ENCODE data around the gene LIPA.
"Not testable (repeated sequence)": the region's sequence is repeated elsewhere in the genome, so short reads cannot be mapped to it uniquely, and the experiment has no call there.

LIPA gene

GRCh38 chr10:89201345-89202032 is 50.1 kb downstream of the LIPA start:
- no peaks in the 10 kb centered on the region for H3K36me3 ChIP-seq (ENCODE audit: insufficient read depth, low read length)
- H4K20me1 ChIP-seq (ENCODE audit: insufficient read depth, low read length, poor library complexity, severe bottlenecking): no peaks in the 10 kb centered on the region
- no peaks in the 10 kb centered on the region for H3F3A ChIP-seq (ENCODE audit: low read depth)
- H3K27me3 ChIP-seq (ENCODE audit: insufficient read depth, low read length, poor library complexity, severe bottlenecking): no peaks in the 10 kb centered on the region
- H3K9ac ChIP-seq (ENCODE audit: low read depth, low read length, poor library complexity, severe bottlenecking): no peak overlapping the region
- H3K9me2 ChIP-seq (replicated peaks; ENCODE audit: low read depth, low read length): no peaks in the 10 kb centered on the region
- H3K79me2 ChIP-seq (ENCODE audit: insufficient read depth, low read length): no peaks in the 10 kb centered on the region
- H3K4me3 ChIP-seq (ENCODE audit: low read length, poor library complexity, severe bottlenecking): no peak overlapping the region
- no peak overlapping the region for H3K4me2 ChIP-seq (ENCODE audit: low read depth, low read length, poor library complexity, severe bottlenecking)
- H3K4me1 ChIP-seq (ENCODE audit: insufficient read depth, low read length, poor library complexity, severe bottlenecking): peaks cover 2% of the 10 kb centered on the region
- no peak overlapping the region for H2AFZ ChIP-seq (ENCODE audit: low read length)
- TF ChIP-seq, protein P1, sequence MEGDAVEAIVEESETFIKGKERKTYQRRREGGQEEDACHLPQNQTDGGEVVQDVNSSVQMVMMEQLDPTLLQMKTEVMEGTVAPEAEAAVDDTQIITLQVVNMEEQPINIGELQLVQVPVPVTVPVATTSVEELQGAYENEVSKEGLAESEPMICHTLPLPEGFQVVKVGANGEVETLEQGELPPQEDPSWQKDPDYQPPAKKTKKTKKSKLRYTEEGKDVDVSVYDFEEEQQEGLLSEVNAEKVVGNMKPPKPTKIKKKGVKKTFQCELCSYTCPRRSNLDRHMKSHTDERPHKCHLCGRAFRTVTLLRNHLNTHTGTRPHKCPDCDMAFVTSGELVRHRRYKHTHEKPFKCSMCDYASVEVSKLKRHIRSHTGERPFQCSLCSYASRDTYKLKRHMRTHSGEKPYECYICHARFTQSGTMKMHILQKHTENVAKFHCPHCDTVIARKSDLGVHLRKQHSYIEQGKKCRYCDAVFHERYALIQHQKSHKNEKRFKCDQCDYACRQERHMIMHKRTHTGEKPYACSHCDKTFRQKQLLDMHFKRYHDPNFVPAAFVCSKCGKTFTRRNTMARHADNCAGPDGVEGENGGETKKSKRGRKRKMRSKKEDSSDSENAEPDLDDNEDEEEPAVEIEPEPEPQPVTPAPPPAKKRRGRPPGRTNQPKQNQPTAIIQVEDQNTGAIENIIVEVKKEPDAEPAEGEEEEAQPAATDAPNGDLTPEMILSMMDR (conservative IDR thresholded peaks at IDR 0.05; ENCODE audit: low read length): no peak
- TF ChIP-seq EZH2phosphoT487 (IDR thresholded peaks at IDR 0.05; ENCODE audit: borderline replicate concordance): no peak
- no peaks in the 10 kb centered on the region for H3K9me3 ChIP-seq (ENCODE audit: insufficient read depth, low read depth, low read length)

GRCh38 chr10:89197473-89197872 is 54.1 kb downstream of the LIPA start:
- Histone ChIP-seq H3K9me3 (ENCODE audit: insufficient read depth, low read depth, low read length) (no peaks in the 10 kb centered on the region), H3F3A (ENCODE audit: low read depth) (no peaks in the 10 kb centered on the region), H3K36me3 (ENCODE audit: insufficient read depth, low read length) (no peaks in the 10 kb centered on the region), H3K79me2 (ENCODE audit: insufficient read depth, low read length) (no peaks in the 10 kb centered on the region), H3K4me1 (ENCODE audit: insufficient read depth, low read length, poor library complexity, severe bottlenecking) (no peaks in the 10 kb centered on the region), H3K4me3 (ENCODE audit: low read length, poor library complexity, severe bottlenecking) (no peak overlapping the region), H2AFZ (ENCODE audit: low read length) (no peak overlapping the region), H3K9ac (ENCODE audit: low read depth, low read length, poor library complexity, severe bottlenecking) (no peak overlapping the region), H3K27me3 (ENCODE audit: insufficient read depth, low read length, poor library complexity, severe bottlenecking) (no peaks in the 10 kb centered on the region), H3K9me2 (replicated peaks; ENCODE audit: low read depth, low read length) (no peaks in the 10 kb centered on the region), H4K20me1 (ENCODE audit: insufficient read depth, low read length, poor library complexity, severe bottlenecking) (no peaks in the 10 kb centered on the region), H3K4me2 (ENCODE audit: low read depth, low read length, poor library complexity, severe bottlenecking) (no peak overlapping the region)
- TF ChIP-seq EZH2phosphoT487 (IDR thresholded peaks at IDR 0.05; ENCODE audit: borderline replicate concordance): no peak

DNA sequence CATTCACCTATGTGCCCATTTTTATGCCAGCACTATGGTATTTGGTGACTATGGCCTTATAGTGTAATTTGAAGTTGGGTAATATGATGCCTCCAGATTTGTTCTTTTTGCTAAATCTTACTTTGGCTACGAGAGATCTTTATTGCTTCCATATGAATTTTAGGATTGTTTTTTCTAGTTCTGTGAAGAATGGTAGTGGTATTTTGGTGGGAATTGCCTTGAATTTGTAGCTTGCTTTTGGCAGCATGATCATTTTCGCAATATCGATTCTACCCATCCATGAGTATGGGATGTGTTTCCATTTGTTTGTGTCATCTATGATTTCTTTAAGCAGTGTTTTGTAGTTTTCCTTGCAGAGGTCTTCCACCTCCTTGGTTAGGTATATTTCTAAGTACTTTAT is 60.3 kb downstream of the LIPA start:
- H3K36me3 ChIP-seq (ENCODE audit: insufficient read depth, low read length); H3K79me2 ChIP-seq (ENCODE audit: insufficient read depth, low read length); H3K4me3 ChIP-seq (ENCODE audit: low read length, poor library complexity, severe bottlenecking); H2AFZ ChIP-seq (ENCODE audit: low read length); H3K9me3 ChIP-seq (ENCODE audit: insufficient read depth, low read depth, low read length); H3K4me1 ChIP-seq (ENCODE audit: insufficient read depth, low read length, poor library complexity, severe bottlenecking); H3K4me2 ChIP-seq (ENCODE audit: low read depth, low read length, poor library complexity, severe bottlenecking); H3K27me3 ChIP-seq (ENCODE audit: insufficient read depth, low read length, poor library complexity, severe bottlenecking); H4K20me1 ChIP-seq (ENCODE audit: insufficient read depth, low read length, poor library complexity, severe bottlenecking); H3F3A ChIP-seq (ENCODE audit: low read depth); H3K9me2 ChIP-seq (replicated peaks; ENCODE audit: low read depth, low read length); H3K9ac ChIP-seq (ENCODE audit: low read depth, low read length, poor library complexity, severe bottlenecking): not testable (repeated sequence)

- no peaks in the 10 kb centered on the region for H3K9me2 ChIP-seq (replicated peaks; ENCODE audit: low read depth, low read length)
- H3K36me3 ChIP-seq (ENCODE audit: insufficient read depth, low read length): no peaks in the 10 kb centered on the region
- no peaks in the 10 kb centered on the region for H3K9me3 ChIP-seq (ENCODE audit: insufficient read depth, low read depth, low read length)
- H3K9ac ChIP-seq (ENCODE audit: low read depth, low read length, poor library complexity, severe bottlenecking): no peak overlapping the region
- no peaks in the 10 kb centered on the region for H3K79me2 ChIP-seq (ENCODE audit: insufficient read depth, low read length)
- no peaks in the 10 kb centered on the region for H3F3A ChIP-seq (ENCODE audit: low read depth)
- H3K4me1 ChIP-seq (ENCODE audit: insufficient read depth, low read length, poor library complexity, severe bottlenecking): no peaks in the 10 kb centered on the region
- H4K20me1 ChIP-seq (ENCODE audit: insufficient read depth, low read length, poor library complexity, severe bottlenecking): no peaks in the 10 kb centered on the region
- TF ChIP-seq, protein P1 (conservative IDR thresholded peaks at IDR 0.05; ENCODE audit: low read length): no peak
- no peak for TF ChIP-seq EZH2phosphoT487 (IDR thresholded peaks at IDR 0.05; ENCODE audit: borderline replicate concordance)
- H3K4me3 ChIP-seq (ENCODE audit: low read length, poor library complexity, severe bottlenecking): no peak overlapping the region
- H3K4me2 ChIP-seq (ENCODE audit: low read depth, low read length, poor library complexity, severe bottlenecking): no peak overlapping the region
- H3K27me3 ChIP-seq (ENCODE audit: insufficient read depth, low read length, poor library complexity, severe bottlenecking): no peaks in the 10 kb centered on the region
- H2AFZ ChIP-seq (ENCODE audit: low read length): no peak overlapping the region
These were observed 62.3 kb downstream of the LIPA start for GRCh38 chr10:89189211-89189734.

Data from Loucy (cell line).